Thyroid gland (tissue), 4 donors: ENCODE data around the gene PRPF6. TPM values are rescaled to one million over a fixed set of nuclear protein-coding genes. Genes with fewer than 3 reads are reported as not detected.

Experiments
- DNase-seq, 2 donors: peaks; one replicate each; pipeline ENCODE4 v3.0.0-alpha.2; 2019
- H3K27ac ChIP-seq, 3 donors: fragments of 200-600 bp; sonication (generic); 1 replicate in 2 of 3; 2 replicates in 1 of 3; pipeline ENCODE4 v1.5.1; 2016 to 2019; ENCODE audit warnings: mild to moderate bottlenecking in 1 of 3, moderate library complexity in 1 of 3
- H3K27me3 ChIP-seq: fragments of 200-600 bp; sonication (generic); one replicate; pipeline ENCODE4 v1.5.1; 2019
- H3K36me3 ChIP-seq, 2 donors: fragments of 200-600 bp; sonication (generic); one replicate each; pipeline ENCODE4 v1.5.1; 2016 to 2019
- H3K4me1 ChIP-seq, 2 donors: fragments of 200-600 bp; sonication (generic); one replicate each; pipeline ENCODE4 v1.5.1; 2017 to 2019
- H3K4me3 ChIP-seq, 3 donors: fragments of 200-600 bp; sonication (generic); replicated peaks in 1 of 3; 1 replicate in 2 of 3; 2 replicates in 1 of 3; pipeline ENCODE4 v1.5.1; 2016; ENCODE audit warnings: mild to moderate bottlenecking in 1 of 3
- H3K9me3 ChIP-seq: fragments of 200-600 bp; sonication (generic); one replicate; pipeline ENCODE4 v1.5.1; 2017
- POLR2A ChIP-seq, 2 donors: fragments of 450-650 bp; IDR thresholded peaks; one replicate each; pipeline ENCODE4 v1.6.1; 2017; ENCODE audit warnings: antibody characterized with exemption in 2 of 2, mild to moderate bottlenecking in 2 of 2, moderate library complexity in 1 of 2
- WGBS, 2 donors: methylation state at CpG; one replicate each; pipeline ENCODE4 v1.1.5; 2017; 5-methylcytosine and 5-hydroxymethylcytosine counted together
- intact Hi-C: fragments of 100-400 bp; cut with DNase I; formaldehyde crosslinking; loops from one replicate; pipeline ENCODE4 v1.15.1; 2023
- total RNA-seq, 4 donors: library from RNA; depleted of rRNA; stranded (reverse); fragments of >200 nt; gene quantifications; one replicate each; pipeline ENCODE4 v1.2.3, GENCODE V29; 2016
- TF ChIP-seq, protein P1 (sequence below), 6 experiments: fragments of 200-600 bp in 3 of 6; fragments of 450-650 bp in 3 of 6; sonication (generic) in 3 of 6; IDR thresholded peaks; one replicate each; pipeline ENCODE4 v1.5.1; 2016 to 2019; ENCODE audit warnings: antibody characterized with exemption in 6 of 6, mild to moderate bottlenecking in 2 of 6, inconsistent platforms in 1 of 6, moderate library complexity in 1 of 6

The PRPF6 gene, protein sequence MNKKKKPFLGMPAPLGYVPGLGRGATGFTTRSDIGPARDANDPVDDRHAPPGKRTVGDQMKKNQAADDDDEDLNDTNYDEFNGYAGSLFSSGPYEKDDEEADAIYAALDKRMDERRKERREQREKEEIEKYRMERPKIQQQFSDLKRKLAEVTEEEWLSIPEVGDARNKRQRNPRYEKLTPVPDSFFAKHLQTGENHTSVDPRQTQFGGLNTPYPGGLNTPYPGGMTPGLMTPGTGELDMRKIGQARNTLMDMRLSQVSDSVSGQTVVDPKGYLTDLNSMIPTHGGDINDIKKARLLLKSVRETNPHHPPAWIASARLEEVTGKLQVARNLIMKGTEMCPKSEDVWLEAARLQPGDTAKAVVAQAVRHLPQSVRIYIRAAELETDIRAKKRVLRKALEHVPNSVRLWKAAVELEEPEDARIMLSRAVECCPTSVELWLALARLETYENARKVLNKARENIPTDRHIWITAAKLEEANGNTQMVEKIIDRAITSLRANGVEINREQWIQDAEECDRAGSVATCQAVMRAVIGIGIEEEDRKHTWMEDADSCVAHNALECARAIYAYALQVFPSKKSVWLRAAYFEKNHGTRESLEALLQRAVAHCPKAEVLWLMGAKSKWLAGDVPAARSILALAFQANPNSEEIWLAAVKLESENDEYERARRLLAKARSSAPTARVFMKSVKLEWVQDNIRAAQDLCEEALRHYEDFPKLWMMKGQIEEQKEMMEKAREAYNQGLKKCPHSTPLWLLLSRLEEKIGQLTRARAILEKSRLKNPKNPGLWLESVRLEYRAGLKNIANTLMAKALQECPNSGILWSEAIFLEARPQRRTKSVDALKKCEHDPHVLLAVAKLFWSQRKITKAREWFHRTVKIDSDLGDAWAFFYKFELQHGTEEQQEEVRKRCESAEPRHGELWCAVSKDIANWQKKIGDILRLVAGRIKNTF
- 10 to 100 TPM; 62.8 to 76.2 (median 70.1) TPM for total RNA-seq

- 0 to 1% methylated on average over 34 to 65 of the region's 75 CpGs for WGBS, 2 donors
- peak within 1 kb of the TSS; percentile 16 to 98 (median 75) for H3K4me3 ChIP-seq
- TF ChIP-seq POLR2A (IDR thresholded peaks at IDR 0.05), result peak in 1 of 2 donors; percentile 75
- TF ChIP-seq, protein P1, sequence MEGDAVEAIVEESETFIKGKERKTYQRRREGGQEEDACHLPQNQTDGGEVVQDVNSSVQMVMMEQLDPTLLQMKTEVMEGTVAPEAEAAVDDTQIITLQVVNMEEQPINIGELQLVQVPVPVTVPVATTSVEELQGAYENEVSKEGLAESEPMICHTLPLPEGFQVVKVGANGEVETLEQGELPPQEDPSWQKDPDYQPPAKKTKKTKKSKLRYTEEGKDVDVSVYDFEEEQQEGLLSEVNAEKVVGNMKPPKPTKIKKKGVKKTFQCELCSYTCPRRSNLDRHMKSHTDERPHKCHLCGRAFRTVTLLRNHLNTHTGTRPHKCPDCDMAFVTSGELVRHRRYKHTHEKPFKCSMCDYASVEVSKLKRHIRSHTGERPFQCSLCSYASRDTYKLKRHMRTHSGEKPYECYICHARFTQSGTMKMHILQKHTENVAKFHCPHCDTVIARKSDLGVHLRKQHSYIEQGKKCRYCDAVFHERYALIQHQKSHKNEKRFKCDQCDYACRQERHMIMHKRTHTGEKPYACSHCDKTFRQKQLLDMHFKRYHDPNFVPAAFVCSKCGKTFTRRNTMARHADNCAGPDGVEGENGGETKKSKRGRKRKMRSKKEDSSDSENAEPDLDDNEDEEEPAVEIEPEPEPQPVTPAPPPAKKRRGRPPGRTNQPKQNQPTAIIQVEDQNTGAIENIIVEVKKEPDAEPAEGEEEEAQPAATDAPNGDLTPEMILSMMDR (IDR thresholded peaks at IDR 0.05), result peak; percentile 32 to 84 (median 62)
These were observed at the start of gene PRPF6 for GRCh38 chr20:63980806-63981728. PRPF6 (plus strand) TSS chr20:63981132; CDS start chr20:63981246, 114 bp downstream.

DNA sequence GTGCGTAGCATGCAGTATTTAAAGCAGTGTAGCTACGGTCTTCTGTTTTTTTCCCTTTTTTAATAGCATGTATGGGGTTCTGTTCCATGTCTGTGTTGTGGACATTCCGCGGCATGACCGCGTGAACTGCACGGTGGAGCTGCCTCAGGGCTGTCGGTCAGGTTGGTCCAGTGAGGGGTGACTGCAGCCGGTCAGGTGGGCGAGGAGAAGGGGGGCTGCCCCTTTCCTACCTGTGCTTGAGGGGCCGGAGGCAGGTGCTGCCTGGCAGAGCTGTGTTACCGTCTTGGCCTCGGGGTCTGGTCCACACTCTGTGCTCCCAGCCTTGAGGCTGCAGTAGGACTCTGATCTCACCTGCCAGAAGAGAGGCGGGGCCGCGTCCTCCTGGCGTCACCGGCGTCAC, 49.2 kb upstream of the PRPF6 start:
- WGBS, 2 donors, result 94 to 96% methylated on average over 12 to 19 of the region's 19 CpGs
- no peak for TF ChIP-seq POLR2A (IDR thresholded peaks at IDR 0.05)
- TF ChIP-seq, protein P1 (IDR thresholded peaks at IDR 0.05), result no peak

More at GRCh38 chr20:63980806-63981728, at the start of gene PRPF6:
- intact Hi-C loops, result no loop called here
- Histone ChIP-seq H3K9me3 (no peaks in the 10 kb centered on the region), H3K27ac (peak within 1 kb of the TSS; percentile 20 to 86 (median 66)), H3K4me1 (peaks cover 24 to 26% of the 10 kb centered on the region in 2 donors), H3K36me3 (peaks cover 23% of the 10 kb centered on the region in 2 donors), H3K27me3 (no peaks in the 10 kb centered on the region)
- DNase-seq, result peak; percentile 94 to 96

GRCh38 chr20:63932606-63933160, 48.2 kb upstream of the PRPF6 start:
- Histone ChIP-seq H3K27ac (no peak overlapping the region), H3K4me3 (no peak overlapping the region), H3K9me3 (no peaks in the 10 kb centered on the region), H3K27me3 (no peaks in the 10 kb centered on the region), H3K36me3 (peaks cover 53 to 62% of the 10 kb centered on the region in 2 donors), H3K4me1 (no peaks in the 10 kb centered on the region)
- TF ChIP-seq POLR2A (IDR thresholded peaks at IDR 0.05), result no peak
- TF ChIP-seq, protein P1 (IDR thresholded peaks at IDR 0.05), result no peak
- intact Hi-C loops, result no loop called here
- no peak for DNase-seq
- WGBS, 2 donors, result 96 to 97% methylated on average over 5 to 9 of the region's 17 CpGs

More for the DNA sequence above, 49.2 kb upstream of the PRPF6 start:
- Histone ChIP-seq H3K9me3 (no peaks in the 10 kb centered on the region), H3K4me3 (no peak overlapping the region), H3K36me3 (peaks cover 53 to 62% of the 10 kb centered on the region in 2 donors), H3K4me1 (no peaks in the 10 kb centered on the region), H3K27me3 (no peaks in the 10 kb centered on the region), H3K27ac (no peak overlapping the region)
- no peak for DNase-seq
- intact Hi-C loops, result no loop called here

DNA sequence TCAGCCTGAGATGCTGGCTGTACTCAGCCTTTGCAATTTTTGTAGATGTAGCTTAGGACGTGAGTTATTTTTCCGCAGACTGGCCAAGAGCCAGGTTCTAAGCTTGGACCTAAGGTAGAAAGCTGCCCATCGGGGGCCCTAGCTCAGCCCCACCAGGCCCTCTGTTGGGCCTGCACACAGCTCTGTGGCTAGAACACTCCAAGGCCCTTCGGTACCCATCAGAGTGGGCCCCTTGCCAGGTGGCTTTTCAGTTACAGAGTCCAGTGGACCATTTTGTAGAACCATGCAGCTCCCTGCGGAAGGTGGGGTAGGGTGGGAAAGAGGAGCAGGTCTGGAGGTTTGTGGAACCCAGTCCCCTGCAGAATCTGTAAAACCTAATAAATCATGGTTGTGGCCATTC, 47.3 kb upstream of the PRPF6 start:
- H3K4me3 ChIP-seq, result no peak overlapping the region
- TF ChIP-seq, protein P1 (IDR thresholded peaks at IDR 0.05), result no peak
- TF ChIP-seq POLR2A (IDR thresholded peaks at IDR 0.05), result no peak
- peaks cover 48 to 56% of the 10 kb centered on the region in 2 donors for H3K36me3 ChIP-seq
- no peaks in the 10 kb centered on the region for H3K9me3 ChIP-seq
- DNase-seq, result no peak
- 68 to 79% methylated on average over 5 of the region's 5 CpGs for WGBS, 2 donors
- H3K4me1 ChIP-seq, result no peaks in the 10 kb centered on the region
- H3K27me3 ChIP-seq, result no peaks in the 10 kb centered on the region
- intact Hi-C loops, result no loop called here
- no peak overlapping the region for H3K27ac ChIP-seq
